Tibial artery (tissue), 4 donors: ENCODE results near the gene CCDC57.

Source experiments
- DNase-seq, 2 donors: peaks; one replicate each; pipeline ENCODE4 v3.0.0-alpha.2; 2019
- H3K27ac ChIP-seq, 2 donors: fragments of 200-600 bp; sonication (generic) in 1 of 2; 1 replicate in 1 of 2; 2 replicates in 1 of 2; pipeline ENCODE4 v1.5.1; 2018 to 2019; ENCODE audit warnings: mild to moderate bottlenecking in 1 of 2
- H3K27me3 ChIP-seq, 2 donors: fragments of 200-600 bp; sonication (generic) in 1 of 2; one replicate each; pipeline versions ENCODE4 v1.5.1 to v1.6.0; 2016 to 2019
- H3K36me3 ChIP-seq, 3 donors: fragments of 200-600 bp; sonication (generic) in 2 of 3; one replicate each; pipeline ENCODE4 v1.5.1; 2016 to 2019; ENCODE audit warnings: mild to moderate bottlenecking in 2 of 3
- H3K4me1 ChIP-seq, 4 donors: fragments of 200-600 bp; sonication (generic) in 2 of 4; 1 replicate in 3 of 4; 2 replicates in 1 of 4; pipeline ENCODE4 v1.5.1; 2016 to 2019
- H3K4me3 ChIP-seq, 2 donors: fragments of 200-600 bp; sonication (generic) in 1 of 2; 1 replicate in 1 of 2; 2 replicates in 1 of 2; pipeline ENCODE4 v1.5.1; 2018 to 2019; ENCODE audit warnings: mild to moderate bottlenecking in 2 of 2
- H3K9me3 ChIP-seq, 3 donors: fragments of 200-600 bp; sonication (generic) in 1 of 3; one replicate each; pipeline ENCODE4 v1.5.1; 2016 to 2019
- intact Hi-C: fragments of 100-400 bp; cut with DNase I; formaldehyde crosslinking; loops from one replicate; pipeline ENCODE4 v1.15.0; 2023; ENCODE audit warnings: low total_unique reads
- TF ChIP-seq, protein P1 (sequence below), 2 experiments: fragments of 200-600 bp in 1 of 2; fragments of 450-650 bp in 1 of 2; IDR thresholded peaks; one replicate each; pipeline ENCODE4 v1.5.1; 2017 to 2019; ENCODE audit warnings: antibody characterized with exemption in 2 of 2, mild to moderate bottlenecking in 1 of 2, moderate library complexity in 1 of 2

Gene CCDC57

DNA sequence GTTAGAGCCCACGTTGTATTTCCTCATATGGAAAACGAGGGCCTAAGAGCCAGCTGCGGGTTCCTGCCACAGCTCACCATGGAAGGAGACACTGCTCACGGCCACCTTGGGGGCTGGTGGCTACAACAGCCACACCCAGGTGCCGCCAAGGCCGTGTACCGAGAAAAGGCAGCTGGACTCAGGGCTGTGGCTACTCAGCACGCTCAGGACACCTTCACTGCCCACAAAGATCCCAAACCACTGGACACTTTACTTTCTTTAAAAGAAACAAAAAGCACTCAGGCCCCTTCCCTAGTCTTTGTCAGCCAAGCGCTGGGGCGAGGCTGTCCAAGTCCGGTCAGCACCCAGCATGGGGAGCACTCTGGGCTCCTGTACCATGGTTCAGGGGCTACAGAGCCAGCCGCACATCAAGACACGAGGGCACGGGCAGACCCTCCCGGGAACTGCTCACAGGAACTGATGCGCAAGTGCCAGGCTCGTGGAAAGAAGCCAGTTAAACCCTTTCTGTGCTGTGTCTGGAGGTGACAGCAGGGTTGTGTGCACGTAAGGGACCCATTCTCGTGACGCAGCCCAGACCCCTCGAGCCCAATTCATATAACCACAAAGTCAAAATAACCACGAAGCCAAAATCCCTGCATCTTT lies 34.7 kb upstream of the CCDC57 start:
- intact Hi-C loops, result loop anchor here (10.0 kb wide), 1 partner anchor 47 kb away; no protein-coding TSS in a partner anchor

DNA sequence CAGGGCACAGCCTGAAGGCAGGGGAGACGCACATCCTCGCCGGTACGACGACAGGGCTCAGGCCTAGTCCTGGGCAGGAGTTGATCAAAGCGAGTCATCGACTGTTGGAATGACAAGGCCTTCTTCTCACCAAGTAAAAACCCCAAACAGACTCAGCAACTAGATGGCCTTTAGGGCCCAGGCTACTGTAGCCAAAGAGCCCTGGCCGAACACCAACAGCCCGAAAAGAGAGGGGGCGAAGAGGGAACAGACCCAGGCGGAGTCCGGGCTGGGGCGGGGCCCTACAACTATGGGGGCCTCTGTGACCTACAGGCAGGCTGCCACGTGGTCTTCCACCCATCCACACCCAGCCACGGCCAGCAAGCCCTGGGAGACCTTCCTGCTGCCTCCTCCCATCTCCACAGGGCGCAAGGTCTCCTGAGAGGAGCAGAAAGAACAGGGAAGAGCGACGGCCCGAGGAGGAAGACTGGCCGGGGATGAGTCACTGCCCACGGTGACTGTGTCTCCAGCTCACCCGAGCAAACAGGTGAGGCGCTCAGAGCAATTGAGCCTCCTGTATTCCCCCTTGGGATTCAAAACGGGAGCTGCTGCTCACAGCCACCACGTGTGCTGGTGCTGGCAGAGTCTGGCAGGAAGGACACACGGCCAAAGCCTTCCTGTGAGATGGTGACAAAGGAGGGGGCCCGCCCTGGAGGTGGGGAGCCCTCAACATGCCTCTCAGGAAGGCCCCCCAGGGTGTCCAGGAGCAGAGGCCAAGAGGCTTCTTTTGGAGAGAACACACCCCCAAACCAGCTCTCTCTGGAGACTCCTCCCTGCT lies 33.9 kb upstream of the CCDC57 start:
- intact Hi-C loops, result loop anchor here (10.0 kb wide), 1 partner anchor 48 kb away; no protein-coding TSS in a partner anchor
- H3K4me3 ChIP-seq, result no peak overlapping the region
- TF ChIP-seq, protein P1, sequence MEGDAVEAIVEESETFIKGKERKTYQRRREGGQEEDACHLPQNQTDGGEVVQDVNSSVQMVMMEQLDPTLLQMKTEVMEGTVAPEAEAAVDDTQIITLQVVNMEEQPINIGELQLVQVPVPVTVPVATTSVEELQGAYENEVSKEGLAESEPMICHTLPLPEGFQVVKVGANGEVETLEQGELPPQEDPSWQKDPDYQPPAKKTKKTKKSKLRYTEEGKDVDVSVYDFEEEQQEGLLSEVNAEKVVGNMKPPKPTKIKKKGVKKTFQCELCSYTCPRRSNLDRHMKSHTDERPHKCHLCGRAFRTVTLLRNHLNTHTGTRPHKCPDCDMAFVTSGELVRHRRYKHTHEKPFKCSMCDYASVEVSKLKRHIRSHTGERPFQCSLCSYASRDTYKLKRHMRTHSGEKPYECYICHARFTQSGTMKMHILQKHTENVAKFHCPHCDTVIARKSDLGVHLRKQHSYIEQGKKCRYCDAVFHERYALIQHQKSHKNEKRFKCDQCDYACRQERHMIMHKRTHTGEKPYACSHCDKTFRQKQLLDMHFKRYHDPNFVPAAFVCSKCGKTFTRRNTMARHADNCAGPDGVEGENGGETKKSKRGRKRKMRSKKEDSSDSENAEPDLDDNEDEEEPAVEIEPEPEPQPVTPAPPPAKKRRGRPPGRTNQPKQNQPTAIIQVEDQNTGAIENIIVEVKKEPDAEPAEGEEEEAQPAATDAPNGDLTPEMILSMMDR (IDR thresholded peaks at IDR 0.05), result no peak

More for the DNA sequence above, 34.7 kb upstream of the CCDC57 start:
- no peak overlapping the region for H3K4me3 ChIP-seq
- H3K27ac ChIP-seq, result peak overlapping the region; percentile 59 to 74
- TF ChIP-seq, protein P1 (IDR thresholded peaks at IDR 0.05), result no peak
- no peak for DNase-seq
- H3K36me3 ChIP-seq, result peaks cover 80 to 95% (median 84%) of the 10 kb centered on the region in 3 donors
- H3K4me1 ChIP-seq, result peaks cover under 1 to 38% (median 30%) of the 10 kb centered on the region in 4 donors
- H3K9me3 ChIP-seq, result no peaks in the 10 kb centered on the region
- no peaks in the 10 kb centered on the region for H3K27me3 ChIP-seq

DNA sequence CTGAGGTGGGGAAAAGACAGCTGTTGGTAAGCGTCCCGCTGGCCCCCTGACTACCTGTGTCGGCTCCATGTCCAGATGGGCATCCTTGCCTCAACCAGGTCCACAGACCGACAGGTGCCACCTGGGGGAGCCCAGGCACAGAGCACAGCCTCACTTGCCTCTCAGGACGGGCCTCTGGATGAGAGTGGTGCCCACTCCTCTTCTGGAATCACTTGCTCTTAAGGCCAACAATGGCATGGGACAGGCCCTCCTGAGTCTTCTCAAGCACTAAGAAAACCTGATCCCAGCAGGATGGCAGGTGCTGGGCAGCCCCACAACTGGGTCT lies 33.4 kb upstream of the CCDC57 start:
- intact Hi-C loops, result loop anchor here (10.0 kb wide), 1 partner anchor 49 kb away; no protein-coding TSS in a partner anchor
- Histone ChIP-seq H3K27me3 (no peaks in the 10 kb centered on the region), H3K4me3 (no peak overlapping the region), H3K36me3 (peaks cover 67 to 82% (median 71%) of the 10 kb centered on the region in 3 donors), H3K4me1 (peaks cover 12 to 51% (median 43%) of the 10 kb centered on the region in 4 donors), H3K27ac (peak overlapping the region; percentile 59 to 74), H3K9me3 (no peaks in the 10 kb centered on the region)
- TF ChIP-seq, protein P1 (IDR thresholded peaks at IDR 0.05), result no peak
- no peak for DNase-seq

More for the DNA sequence above, 33.9 kb upstream of the CCDC57 start:
- Histone ChIP-seq H3K9me3 (no peaks in the 10 kb centered on the region), H3K36me3 (peaks cover 73 to 88% (median 77%) of the 10 kb centered on the region in 3 donors), H3K4me1 (peaks cover 6 to 45% (median 38%) of the 10 kb centered on the region in 4 donors), H3K27ac (peak overlapping the region; percentile 59 to 74), H3K27me3 (no peaks in the 10 kb centered on the region)
- no peak for DNase-seq

DNA sequence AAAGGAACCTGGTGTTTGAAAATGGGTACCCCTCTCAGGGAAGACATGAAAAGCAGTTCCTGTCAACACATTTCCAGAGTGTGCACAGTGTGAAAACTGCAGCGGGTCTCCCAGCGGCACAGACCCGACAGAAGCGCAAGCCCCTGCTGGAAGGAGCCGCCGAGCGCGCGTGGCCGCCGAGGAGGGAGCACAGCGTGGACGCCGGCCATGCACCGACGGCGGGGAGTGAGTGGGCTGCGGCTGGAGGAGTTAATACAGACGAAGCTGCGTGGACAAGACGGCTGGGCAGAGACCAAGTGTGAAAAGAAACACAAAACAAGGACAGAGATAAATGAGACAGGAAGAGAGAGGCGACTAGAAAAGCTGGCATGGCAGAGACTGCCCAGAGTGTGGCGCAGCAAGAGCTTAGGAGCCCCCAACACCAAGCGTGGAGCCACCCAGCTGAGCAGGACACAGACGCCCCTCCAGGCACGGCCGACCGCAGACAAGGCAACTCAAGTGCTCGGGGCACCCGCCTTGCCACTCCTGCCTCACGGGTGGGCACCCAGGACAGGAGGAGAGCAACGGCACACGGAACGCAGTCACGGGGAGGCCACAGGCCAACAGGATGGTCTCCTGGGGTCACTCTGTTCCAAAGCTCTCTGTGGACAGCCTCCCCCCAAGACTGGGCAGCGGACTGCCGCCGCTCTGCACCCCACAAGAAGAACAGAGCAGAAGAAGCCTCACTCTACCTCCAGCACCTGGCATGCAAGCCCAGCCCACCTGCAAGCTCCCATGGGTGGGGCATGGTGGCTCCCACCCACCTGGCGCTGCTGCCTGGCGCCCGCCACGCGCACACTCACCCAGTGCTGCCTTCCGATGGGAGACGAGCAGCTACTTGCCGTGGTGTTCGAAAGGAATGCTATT lies 32.7 kb upstream of the CCDC57 start:
- Histone ChIP-seq H3K36me3 (peaks cover 61 to 76% (median 65%) of the 10 kb centered on the region in 3 donors), H3K9me3 (no peaks in the 10 kb centered on the region), H3K4me1 (peaks cover 18 to 54% (median 50%) of the 10 kb centered on the region in 4 donors), H3K27ac (peak overlapping the region in 1 of 2 donors; percentile 74), H3K27me3 (no peaks in the 10 kb centered on the region), H3K4me3 (no peak overlapping the region)
- intact Hi-C loops, result loop anchor here (10.0 kb wide), 1 partner anchor 49 kb away; no protein-coding TSS in a partner anchor
- DNase-seq, result no peak
- TF ChIP-seq, protein P1 (IDR thresholded peaks at IDR 0.05), result no peak
